Upper lobe of left lung (tissue), 4 donors: ENCODE results near the gene MNX1.

ENCODE experiments used
- CTCF ChIP-seq, 6 experiments: fragments of 450-650 bp in 4 of 6; fragments of 200-600 bp in 2 of 6; sonication (generic) in 2 of 6; IDR thresholded peaks; one replicate each; pipeline ENCODE4 v1.5.1; 2016 to 2019; ENCODE audit warnings: antibody characterized with exemption in 6 of 6
- POLR2A ChIP-seq, 4 donors: fragments of 450-650 bp; IDR thresholded peaks; one replicate each; pipeline ENCODE4 v1.5.1; 2016 to 2017; ENCODE audit warnings: antibody characterized with exemption in 4 of 4, mild to moderate bottlenecking in 2 of 4
- POLR2AphosphoS5 ChIP-seq, 2 donors: sonication (generic); formaldehyde crosslinking; IDR thresholded peaks; one replicate each; pipeline ENCODE4 v1.5.1; 2017; ENCODE audit warnings: antibody characterized with exemption in 2 of 2

- TF ChIP-seq CTCF (IDR thresholded peaks at IDR 0.05), result no peak
- TF ChIP-seq POLR2AphosphoS5 (IDR thresholded peaks at IDR 0.05), result no peak
- TF ChIP-seq POLR2A (IDR thresholded peaks at IDR 0.05), result no peak
Measured at GRCh38 chr7:157016352-157017041, 6.0 kb upstream of the MNX1 start.
